ENCODE measurements around the gene RAPGEF6. TPM values are rescaled to one million over a fixed set of nuclear protein-coding genes. Genes with fewer than 3 reads are reported as not detected.
A peak's percentile ranks its signal among the peaks of the same experiment; 100 is the strongest.
"Not testable (repeated sequence)": the region's sequence is repeated elsewhere in the genome, so short reads cannot be mapped to it uniquely, and the experiment has no call there.

Gene RAPGEF6
- total and polyA plus RNA-seq, 2 of the 4 experiments (the other 2 are of a cell fraction): 5.8 to 18.8 TPM

DNA sequence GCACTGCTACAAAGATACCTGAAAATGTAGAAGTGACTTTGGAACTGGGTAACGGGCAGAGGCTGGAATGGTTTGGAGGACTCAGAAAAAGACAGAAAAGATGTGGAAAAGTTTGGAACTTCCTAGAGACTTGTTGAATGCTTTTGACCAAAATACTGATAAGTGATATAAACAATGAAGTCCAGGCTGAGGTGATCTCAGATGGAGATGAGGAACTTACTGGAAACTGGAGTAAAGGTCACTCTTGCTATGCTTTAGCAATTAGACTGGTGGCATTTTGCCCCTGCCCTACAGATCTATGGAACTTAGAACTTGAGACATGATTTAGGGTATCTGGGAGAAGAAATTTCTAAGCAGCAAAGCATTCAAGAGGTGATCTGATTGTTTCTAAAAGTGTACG lies 41.6 kb downstream of the RAPGEF6 start:
- H3K23ac ChIP-seq (ENCODE audit: low read depth, low read length); H3K9ac ChIP-seq (ENCODE audit: low read depth, low read length); H4K5ac ChIP-seq (ENCODE audit: low read depth, low read length); H3K4ac ChIP-seq (ENCODE audit: low read depth, low read length); H3K4me3 ChIP-seq (ENCODE audit: insufficient read depth, low read depth, low read length); BruUV-seq (replicated peaks); H3K27me3 ChIP-seq (ENCODE audit: control insufficient read depth, insufficient read depth, low read length); H3K9me1 ChIP-seq (ENCODE audit: insufficient read depth, low read length); H4K91ac ChIP-seq (ENCODE audit: insufficient read depth, low read depth, low read length); H3K56ac ChIP-seq (ENCODE audit: extremely low read depth, insufficient read depth, low read length); H3K14ac ChIP-seq (replicated peaks; ENCODE audit: low read depth, low read length); H2AFZ ChIP-seq (replicated peaks; ENCODE audit: low read length, poor library complexity); dilution Hi-C loops (cut with HindIII; ENCODE audit: low sequenced_read_pairs, unreplicated experiment); H3K4me1 ChIP-seq (ENCODE audit: control insufficient read depth, insufficient read depth, low read length); H3K27ac ChIP-seq (ENCODE audit: insufficient read depth, low read length); H4K20me1 ChIP-seq (ENCODE audit: insufficient read depth, low read length); H2BK120ac ChIP-seq (ENCODE audit: low read depth, low read length); H2AK5ac ChIP-seq (ENCODE audit: low read depth, low read length); H2BK20ac ChIP-seq (ENCODE audit: low read depth, low read length); H3K18ac ChIP-seq (ENCODE audit: low read depth, low read length); H3K36me3 ChIP-seq (ENCODE audit: control insufficient read depth, insufficient read depth, low read length); POLR2A ChIA-PET (ENCODE audit: unreplicated experiment); H2BK15ac ChIP-seq (ENCODE audit: low read depth, low read length); H3K4me2 ChIP-seq (ENCODE audit: low read depth, low read length); H3K9me3 ChIP-seq (ENCODE audit: control insufficient read depth, insufficient read depth, low read length); H2AK9ac ChIP-seq (replicated peaks; ENCODE audit: low read depth, low read length, poor library complexity); H4K8ac ChIP-seq (ENCODE audit: low read depth in 2 of 2, low read length in 2 of 2); H2BK5ac ChIP-seq (ENCODE audit: low read depth, low read length, poor library complexity, severe bottlenecking): not testable (repeated sequence)
- H3K79me1 ChIP-seq (ENCODE audit: low read depth in 1 of 2, low read length in 2 of 2): peaks cover 20 to 27% of the 10 kb centered on the region in 2 experiments
- peak; percentile 36 for ATAC-seq (ENCODE audit: low read depth)
- WGBS, 2 experiments (ENCODE audit: extremely low coverage in 2 of 2, insufficient read length in 1 of 2): 100% methylated on average over 1 of the region's 2 CpGs; no CpG with 5 or more reads in 1 of the 2 experiments
- CTCF ChIA-PET: interaction anchor here (1.1 kb wide), 2 partner anchors 17 to 415 kb away, joined by 3 read pairs; no protein-coding TSS in a partner anchor
- intact Hi-C loops (cut with micrococcal nuclease): loop anchor here (2.0 kb wide), 1 partner anchor 41 kb away; the partner anchor contains the start of gene RAPGEF6
- in situ Hi-C loops (cut with MboI; ENCODE audit: low sequenced_read_pairs): loop anchor here (5.0 kb wide), 1 partner anchor 414 kb away; no protein-coding TSS in a partner anchor
- peak; percentile 57 for DNase-seq

All from IMR-90 (cell line).